CD4-positive, alpha-beta T cell treated with Interleukin-4 for 1 hour (primary cell): ENCODE measurements around the gene FXYD2.
"Not testable (repeated sequence)": the region's sequence is repeated elsewhere in the genome, so short reads cannot be mapped to it uniquely, and the experiment has no call there.

Experiments used
- DNase-seq, 2 donors: peaks; one replicate each; pipeline ENCODE4 v3.0.0-alpha.2; 2020 to 2022

Gene FXYD2

GRCh38 chr11:117819096-117820040, 5.2 kb downstream of the FXYD2 start:
- DNase-seq = peak in 1 of 2 donors; percentile 58

DNA sequence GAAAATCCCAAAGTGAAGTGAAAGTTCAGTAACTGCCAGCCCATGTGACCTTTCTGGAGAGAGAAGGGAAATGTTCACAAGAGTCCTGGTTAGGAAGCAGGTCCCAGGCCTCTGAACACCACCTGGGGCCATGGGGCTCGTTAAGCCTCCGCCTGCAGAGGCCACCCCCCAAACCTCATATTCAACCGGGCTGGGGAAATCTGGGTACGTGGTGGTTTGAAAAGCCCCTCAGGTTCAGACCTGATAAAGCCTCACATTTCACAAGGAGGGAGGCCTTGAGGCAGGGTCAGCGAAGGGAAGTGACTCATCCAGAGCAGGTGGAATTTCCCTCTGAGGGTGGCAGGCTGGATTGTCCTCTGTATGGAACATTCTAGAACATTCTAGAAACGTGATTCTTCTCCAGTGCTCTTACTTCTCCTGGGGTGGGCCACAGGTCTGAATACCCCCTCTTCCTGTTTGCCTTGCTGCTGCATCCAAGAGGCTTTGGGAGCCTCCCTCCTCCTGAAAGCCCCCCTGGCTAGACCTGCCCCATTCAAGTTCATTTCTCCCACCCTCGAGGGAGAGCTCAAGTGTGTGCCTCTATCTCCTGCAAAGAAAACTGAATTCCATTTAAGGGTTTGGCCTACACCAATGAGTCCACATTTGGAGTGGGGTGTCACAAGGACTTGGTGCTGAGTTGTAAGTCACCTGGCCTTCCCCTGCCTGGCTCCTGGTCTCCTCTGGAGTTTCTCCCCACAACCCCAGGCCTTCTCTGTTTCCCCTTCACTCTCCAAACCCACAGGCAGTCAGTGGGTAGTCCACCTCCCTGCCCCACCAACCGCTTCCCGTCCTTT, 6.3 kb downstream of the FXYD2 start:
- peak; percentile 67 to 68 for DNase-seq

DNA sequence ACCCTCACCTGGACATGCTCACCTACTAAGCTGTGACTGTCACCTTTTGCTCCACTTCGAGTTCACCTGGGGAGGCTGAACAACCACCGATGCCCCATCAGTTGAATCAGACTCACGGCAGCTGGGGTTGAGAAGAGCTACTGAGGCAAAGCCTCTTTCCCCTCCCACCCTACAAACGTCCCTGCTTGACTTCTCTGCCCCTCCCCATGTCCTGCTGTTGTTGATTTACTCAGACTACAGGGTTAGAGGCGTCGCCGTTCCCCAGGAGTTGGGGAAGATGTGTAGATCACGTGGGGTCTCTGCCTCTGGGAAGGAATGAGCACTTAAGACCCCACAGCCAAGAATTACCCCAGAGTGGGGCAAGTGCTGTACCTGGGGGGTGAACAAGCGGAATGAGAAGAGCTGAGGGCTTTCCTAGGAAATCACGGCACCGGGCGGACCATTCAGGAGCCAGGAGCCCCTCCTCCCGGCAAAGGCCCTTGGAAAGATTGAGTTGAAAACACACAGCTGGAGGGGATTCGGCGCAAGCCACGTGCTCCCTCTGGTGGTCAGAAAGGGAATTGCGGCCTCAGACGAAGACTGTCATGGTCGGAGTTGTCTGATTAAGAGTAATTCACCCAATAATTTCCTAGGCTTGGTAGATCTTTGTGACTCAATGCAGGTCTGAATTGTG, 7.0 kb downstream of the FXYD2 start:
- peak; percentile 88 for DNase-seq

GRCh38 chr11:117816846-117817367, 7.6 kb downstream of the FXYD2 start:
- peak in 1 of 2 donors; percentile 63 for DNase-seq

DNA sequence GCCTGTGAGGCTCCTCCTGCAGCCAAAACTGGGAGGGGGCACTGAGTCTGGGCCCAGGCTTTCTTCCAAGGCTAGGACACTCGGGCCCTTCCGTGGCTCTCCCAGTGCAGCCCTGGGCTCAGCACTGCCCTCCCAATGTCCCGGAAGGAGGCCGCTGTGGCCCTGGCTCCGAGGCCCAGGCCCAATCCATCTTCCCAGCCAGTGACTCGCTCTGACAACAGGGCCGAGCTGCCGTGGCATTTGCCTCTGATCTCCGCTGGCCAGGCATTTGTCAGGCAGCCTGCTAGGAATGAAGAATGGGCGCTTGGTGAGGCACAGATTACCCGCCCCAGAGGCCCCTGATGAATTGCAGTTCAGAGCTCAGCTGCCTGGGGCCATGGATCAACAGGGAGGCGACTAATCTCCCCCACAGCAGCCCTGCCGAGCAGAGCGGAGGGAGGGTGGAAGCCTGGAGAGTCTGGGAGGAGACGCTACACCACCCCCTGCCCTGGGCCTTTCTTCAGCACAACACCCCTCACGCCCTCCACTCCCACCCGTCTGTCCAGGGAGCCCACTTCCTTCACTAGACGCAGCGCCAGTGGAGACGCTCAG, 8.3 kb downstream of the FXYD2 start:
- DNase-seq = no peak

GRCh38 chr11:117815262-117815803, 9.2 kb downstream of the FXYD2 start:
- peak; percentile 89 to 90 for DNase-seq

DNA sequence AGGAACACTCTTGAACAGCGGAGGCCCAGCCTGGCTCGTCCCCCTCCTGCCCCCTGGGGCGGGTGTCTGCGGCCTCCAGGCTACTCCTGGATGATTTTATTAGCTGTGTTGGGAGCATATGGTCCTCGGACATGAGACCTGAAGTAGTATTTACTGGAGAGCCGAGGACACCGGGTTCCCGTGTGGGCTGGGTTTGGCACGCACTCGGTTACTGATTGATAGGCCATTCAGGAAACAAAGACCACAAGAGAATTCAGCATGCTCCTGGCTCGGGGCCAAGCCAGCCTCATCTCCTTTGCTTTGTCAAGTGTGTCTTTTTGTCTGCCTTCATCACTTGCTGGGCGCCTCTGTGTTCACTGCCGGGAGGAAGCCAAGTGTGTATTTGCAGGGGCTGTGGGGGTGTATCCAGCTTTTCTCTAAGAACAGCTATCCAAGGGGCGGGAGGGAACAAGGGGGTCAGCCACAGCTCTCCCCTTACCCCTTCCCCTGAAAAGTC, 9.7 kb downstream of the FXYD2 start:
- DNase-seq = peak; percentile 85 to 87

- no peak for DNase-seq
These were observed 10.3 kb downstream of the FXYD2 start for GRCh38 chr11:117814204-117814765.

GRCh38 chr11:117810056-117810451, 14.5 kb downstream of the FXYD2 start:
- not testable (repeated sequence) for DNase-seq

GRCh38 chr11:117809236-117810055, 15.1 kb downstream of the FXYD2 start:
- peak; percentile 41 to 59 for DNase-seq

DNA sequence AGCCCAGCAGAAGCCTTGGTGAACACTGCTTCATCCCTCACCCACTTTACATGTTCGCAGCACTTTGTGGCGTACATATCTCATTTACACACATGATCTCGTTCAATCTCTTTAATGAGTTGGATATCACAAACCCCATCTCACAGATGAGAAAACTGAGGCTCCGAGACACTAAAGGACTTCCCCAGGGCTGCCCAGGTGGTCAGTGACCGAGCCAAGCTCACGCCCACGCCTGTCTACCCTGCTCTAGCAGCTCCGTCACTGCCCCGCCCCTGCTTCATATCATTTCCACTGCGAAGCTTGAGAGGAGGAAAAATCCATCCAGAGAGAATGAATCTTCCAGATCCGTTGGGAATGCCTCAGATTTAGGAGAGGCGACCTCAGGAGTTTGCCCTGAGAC, 15.8 kb downstream of the FXYD2 start:
- DNase-seq = no peak

DNA sequence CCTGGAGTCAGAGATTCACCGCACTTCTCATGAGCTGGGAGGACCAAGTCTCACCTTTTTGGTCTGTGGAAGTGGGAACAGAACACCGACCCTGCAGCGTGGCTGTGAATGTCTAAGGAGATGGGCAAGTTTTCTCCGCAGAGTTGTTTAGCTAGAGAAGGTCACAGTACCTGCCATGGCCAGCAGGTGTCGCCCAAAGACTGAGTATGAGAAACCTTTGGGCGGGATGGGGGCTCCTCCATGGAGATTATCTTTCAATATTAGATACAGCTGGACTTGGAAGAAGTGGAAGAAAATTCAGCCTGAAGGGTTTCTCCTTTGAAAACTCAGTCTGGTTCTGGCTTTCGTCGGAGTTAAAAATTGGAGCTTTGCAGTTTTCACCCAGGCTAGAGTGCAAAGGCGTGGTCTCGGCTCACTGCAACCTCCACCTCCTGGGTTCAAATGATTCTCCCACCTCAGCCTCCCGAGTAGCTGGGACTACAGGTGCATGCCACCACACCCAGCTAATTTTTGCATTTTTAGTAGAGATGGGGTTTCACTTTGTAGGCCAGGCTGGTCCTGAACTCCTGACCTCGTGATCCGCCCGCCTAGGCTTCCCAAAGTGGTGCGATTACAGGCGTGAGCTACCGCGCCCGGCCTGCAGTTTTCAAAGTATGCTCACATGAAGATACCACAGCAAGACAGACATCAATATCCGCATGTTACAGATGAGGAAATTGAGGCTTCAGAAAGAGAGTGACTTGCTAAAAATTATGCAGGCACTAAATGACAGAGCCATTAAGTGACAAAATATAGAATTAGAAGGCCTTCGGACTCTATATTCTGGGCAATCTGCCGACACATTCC, 16.8 kb downstream of the FXYD2 start:
- peak; percentile 75 to 78 for DNase-seq

- no peak for DNase-seq
These were observed 17.7 kb downstream of the FXYD2 start for GRCh38 chr11:117806846-117807245.

DNA sequence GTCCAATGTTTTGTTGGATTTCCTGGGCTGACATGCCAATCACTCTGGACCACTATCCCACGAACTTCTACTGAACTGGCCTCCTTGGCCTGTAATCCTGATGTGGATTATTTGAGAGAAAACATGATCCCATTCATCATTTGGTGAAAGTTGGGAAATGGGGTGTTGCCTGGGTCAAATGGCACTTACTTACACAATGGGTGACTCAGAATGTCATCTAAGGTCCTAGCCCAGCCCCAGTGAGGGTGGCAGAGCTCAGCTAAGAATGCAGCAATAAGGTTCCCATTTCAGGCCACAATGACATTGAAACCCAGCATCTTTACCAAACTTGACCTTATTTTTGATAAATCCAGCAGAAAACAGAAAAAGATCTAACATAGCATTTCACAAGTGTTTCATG, 19.5 kb downstream of the FXYD2 start:
- DNase-seq = peak in 1 of 2 donors; percentile 46

GRCh38 chr11:117803896-117804295, 20.6 kb downstream of the FXYD2 start:
- no peak for DNase-seq

DNA sequence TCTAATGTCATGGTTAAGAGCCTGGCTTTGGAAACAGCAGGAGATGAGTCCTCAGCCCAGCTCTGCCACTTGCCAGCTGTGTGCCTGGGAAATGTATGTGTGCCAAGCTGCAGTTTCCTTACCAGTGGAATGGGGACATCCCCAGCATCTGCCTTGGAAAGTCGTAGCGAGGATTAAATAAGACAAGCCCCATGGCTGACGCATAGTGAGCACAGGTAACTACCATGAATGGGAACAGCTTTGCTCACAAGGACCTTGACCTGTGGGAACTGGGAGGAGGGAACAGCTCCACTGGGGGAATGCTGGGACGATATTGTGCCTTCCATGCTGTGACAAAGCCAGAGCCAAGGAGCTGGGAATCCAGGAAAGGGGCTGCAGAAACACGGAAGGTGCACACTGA, 24.9 kb downstream of the FXYD2 start:
- no peak for DNase-seq

DNA sequence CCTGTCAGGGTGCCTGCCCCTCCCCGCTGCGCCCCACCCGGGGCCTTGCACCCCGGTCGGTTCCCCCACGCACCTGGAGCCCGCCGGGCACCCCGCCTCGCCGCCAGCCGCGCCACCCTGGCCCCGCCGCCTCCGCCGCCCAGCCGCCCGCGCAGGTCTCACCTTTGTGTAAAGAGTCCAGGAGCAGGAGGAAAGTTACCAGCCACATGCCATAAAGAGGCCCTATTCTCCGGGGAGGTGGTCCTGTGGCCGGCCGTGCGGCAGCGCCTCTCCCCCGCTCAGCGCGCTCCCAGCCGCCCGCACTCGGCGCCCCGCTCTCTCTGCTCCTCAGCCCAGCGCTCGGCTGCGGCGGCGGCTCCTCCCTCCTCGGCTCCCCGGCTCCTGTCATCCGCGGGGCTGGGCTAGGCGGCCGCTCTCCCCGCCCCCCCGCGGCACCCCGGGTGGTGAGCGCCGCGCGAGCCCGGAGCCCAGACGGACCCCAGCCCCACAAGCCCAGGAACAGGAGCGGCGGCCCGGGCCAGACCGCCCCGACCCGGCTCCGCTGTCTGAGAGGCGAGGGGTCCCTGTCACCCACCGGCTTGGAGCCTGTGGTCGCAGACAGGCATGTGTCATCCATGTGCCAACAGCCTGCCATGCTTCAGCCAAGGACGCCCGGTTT, 27.5 kb downstream of the FXYD2 start, which contains the start of gene DSCAML1:
TSS of gene DSCAML1 (minus strand) at position 345 of the 658 bp plus-strand sequence. CDS start at position 208, 137 bp downstream.
- peak in 1 of 2 donors; percentile 28 for DNase-seq

- DNase-seq = no peak
These were observed 28.1 kb downstream of the FXYD2 start for GRCh38 chr11:117796456-117796871.
